Heart left ventricle (tissue), 16 donors: ENCODE results near the gene GPR107. TPM values are rescaled to one million over a fixed set of nuclear protein-coding genes. Genes with fewer than 3 reads are reported as not detected.
A peak's percentile ranks its signal among the peaks of the same experiment; 100 is the strongest.

Source experiments
- ATAC-seq, 4 donors: fragments of 200-7000 bp; cut with Tn5 transposase; one replicate each; pipeline ENCODE4 v1.9.1; 2020 to 2022; ENCODE audit warnings: moderate library complexity in 4 of 4, mild to moderate bottlenecking in 3 of 4, moderate number of reproducible peaks in 1 of 4
- DNase-seq, 5 donors: peaks; one replicate each; pipeline ENCODE4 v3.0.0-alpha.2; 2020
- H3K27ac ChIP-seq, 12 donors: fragments of 200-600 bp; sonication (generic) in 4 of 12; one replicate each; pipeline versions ENCODE4 v1.5.0 to v1.8.0; 2016 to 2022; ENCODE audit warnings: mild to moderate bottlenecking in 2 of 12
- H3K27me3 ChIP-seq, 9 donors: fragments of 200-600 bp; sonication (generic) in 2 of 9; one replicate each; pipeline versions ENCODE4 v1.5.1 to v1.8.0; 2016 to 2022; ENCODE audit warnings: mild to moderate bottlenecking in 3 of 9
- H3K36me3 ChIP-seq, 9 donors: fragments of 200-600 bp; sonication (generic) in 2 of 9; one replicate each; pipeline versions ENCODE4 v1.5.0 to v1.8.0; 2018 to 2022; ENCODE audit warnings: mild to moderate bottlenecking in 2 of 9
- H3K4me1 ChIP-seq, 12 donors: fragments of 200-600 bp; sonication (generic) in 4 of 12; one replicate each; pipeline versions ENCODE4 v1.5.0 to v1.8.0; 2016 to 2022; ENCODE audit warnings: mild to moderate bottlenecking in 3 of 12
- H3K4me3 ChIP-seq, 12 donors: fragments of 200-600 bp; sonication (generic) in 4 of 12; one replicate each; pipeline versions ENCODE4 v1.5.0 to v1.8.0; 2017 to 2022; ENCODE audit warnings: mild to moderate bottlenecking in 9 of 12, moderate library complexity in 4 of 12
- H3K9me3 ChIP-seq, 12 donors: fragments of 200-600 bp; sonication (generic) in 4 of 12; one replicate each; pipeline versions ENCODE4 v1.5.0 to v1.8.0; 2016 to 2022; ENCODE audit warnings: mild to moderate bottlenecking in 1 of 12
- CTCF ChIP-seq, 12 donors: fragments of 200-600 bp; sonication (generic) in 4 of 12; IDR thresholded peaks; one replicate each; pipeline versions ENCODE4 v1.5.0 to v1.8.0; 2018 to 2022; ENCODE audit warnings: antibody characterized with exemption in 12 of 12, mild to moderate bottlenecking in 5 of 12
- POLR2A ChIP-seq, 2 donors: fragments of 450-650 bp; IDR thresholded peaks; one replicate each; pipeline ENCODE4 v1.6.1; 2017; ENCODE audit warnings: antibody characterized with exemption in 2 of 2, mild to moderate bottlenecking in 2 of 2, moderate library complexity in 2 of 2
- WGBS, 4 donors: extraction: QIAGEN DNeasy Blood & Tissue Kit in 2 of 4; methylation state at CpG; one replicate each; pipeline versions ENCODE4 v1.1.5 to v1.1.7; 2013 to 2018; 5-methylcytosine and 5-hydroxymethylcytosine counted together
- intact Hi-C, 10 donors: fragments of 100-400 bp; cut with DNase I; formaldehyde crosslinking; loops; one replicate each; pipeline versions ENCODE4 v1.11.1 to v1.14.2; 2022
- polyA plus RNA-seq, 2 donors: library from polyadenylated mRNA; stranded (reverse); fragments of 200-250 nt; gene quantifications; one replicate each; pipeline ENCODE4 v1.2.3, GENCODE V29; 2013
- total RNA-seq, 9 donors: library from RNA; depleted of rRNA in 2 of 9; stranded (reverse); fragments of >200 nt in 2 of 9; fragmentation: NEBNext Ultra II Directional in 3 of 9; extraction: Animal tissue kit (Norgen Biotek cat#: 25700) in 3 of 9; gene quantifications; one replicate each; pipeline versions ENCODE4 v1.1.0 to v1.2.4, GENCODE V29; 2016 to 2023
- donor health status: ischemic (EF 13 %, LVEDD 7.1; RV severe dilation, severe dysfunction).
- donor health status: healthy with polysubstance abuse.
- donor health status: DM: no; HTN: yes; CAD: no.
- donor health status: DM: no; HTN: no; CAD: no.
- donor health status: ischemic (EF 25% LVEDD 6.9; RV normal size, moderate dysfunction).
- donor health status: ischemic (EF 25% LVEDD 5.7; RV mildly dilated, moderate dysfunction).
- donor health status: healthy.
- donor health status: DM: yes; HTN: yes; CAD: no.
- donor health status: ischemic (EF 35%, LVEDD 5.7; RV mildly dilated, moderate dysfunction).
- donor health status: nonischemic (EF 11% LVEDD 7.7; RV severe dilation, severe dysfunction).
- donor health status: DM: yes; HTN: yes; CAD: no.
- donor health status: PGD.
- donor health status: ischemic (EF 29% LVEDD 5.4; RV normal size, mild dysfunction).
- donor health status: nonischemic (EF 23%, LVEDD 6.1; RV moderate dilation, normal function).

Gene GPR107
- total and polyA plus RNA-seq, 11 donors, result 7.0 to 33.2 (median 21.3) TPM

GRCh38 chr9:130058154-130058553 lies 4.4 kb downstream of the GPR107 start:
- H3K4me3 ChIP-seq, result no peak overlapping the region
- H3K9me3 ChIP-seq, result no peaks in the 10 kb centered on the region
- H3K27ac ChIP-seq, result no peak overlapping the region
- intact Hi-C loops, result loop anchor here in 2 of 10 donors (10.0 kb wide), 2 partner anchors 123 to 173 kb away; no protein-coding TSS in a partner anchor
- DNase-seq (no peak), ATAC-seq (no peak)
- peaks cover 0 to 35% (median 10%) of the 10 kb centered on the region in 12 donors for H3K4me1 ChIP-seq
- no peaks in the 10 kb centered on the region for H3K27me3 ChIP-seq
- TF ChIP-seq POLR2A (IDR thresholded peaks at IDR 0.05), result no peak
- peak in 2 of 12 donors; percentile 22 to 29 for TF ChIP-seq CTCF (IDR thresholded peaks at IDR 0.05)
- H3K36me3 ChIP-seq, result peaks cover 0 to 24% (median 11%) of the 10 kb centered on the region in 9 donors
- 84 to 88% (median 86%) methylated on average over 7 of the region's 7 CpGs for WGBS, 4 donors

- 64 to 73% (median 66%) methylated on average over 3 of the region's 3 CpGs for WGBS, 4 donors
- Histone ChIP-seq H3K4me3 (no peak overlapping the region), H3K9me3 (no peaks in the 10 kb centered on the region), H3K27ac (no peak overlapping the region), H3K4me1 (peaks cover 0 to 34% (median 10%) of the 10 kb centered on the region in 12 donors), H3K27me3 (no peaks in the 10 kb centered on the region), H3K36me3 (peaks cover 0 to 24% (median 11%) of the 10 kb centered on the region in 9 donors)
- intact Hi-C loops, result loop anchor here in 2 of 10 donors (10.0 kb wide), 2 partner anchors 124 to 174 kb away; no protein-coding TSS in a partner anchor
- no peak for DNase-seq
- ATAC-seq, result no peak
- TF ChIP-seq CTCF (IDR thresholded peaks at IDR 0.05) (no peak), POLR2A (IDR thresholded peaks at IDR 0.05) (no peak)
These were observed 5.2 kb downstream of the GPR107 start for GRCh38 chr9:130058887-130059286.

GRCh38 chr9:130060296-130060695 lies 6.6 kb downstream of the GPR107 start:
- Histone ChIP-seq H3K4me3 (no peak overlapping the region), H3K27ac (no peak overlapping the region), H3K27me3 (no peaks in the 10 kb centered on the region), H3K4me1 (peaks cover 0 to 22% (median under 1%) of the 10 kb centered on the region in 12 donors), H3K36me3 (peaks cover 0 to 34% (median 11%) of the 10 kb centered on the region in 9 donors), H3K9me3 (no peaks in the 10 kb centered on the region)
- ATAC-seq (no peak), DNase-seq (no peak)
- intact Hi-C loops, result no loop called here
- no peak for TF ChIP-seq CTCF (IDR thresholded peaks at IDR 0.05)
- no peak for TF ChIP-seq POLR2A (IDR thresholded peaks at IDR 0.05)
- WGBS, 4 donors, result 76 to 84% (median 78%) methylated on average over 7 of the region's 7 CpGs

GRCh38 chr9:130062750-130063149 lies 9.0 kb downstream of the GPR107 start:
- Histone ChIP-seq H3K9me3 (no peaks in the 10 kb centered on the region), H3K4me3 (no peak overlapping the region), H3K36me3 (peaks cover 0 to 33% (median 10%) of the 10 kb centered on the region in 9 donors), H3K27ac (no peak overlapping the region), H3K27me3 (no peaks in the 10 kb centered on the region), H3K4me1 (peaks cover 0 to 20% (median 0%) of the 10 kb centered on the region in 12 donors)
- intact Hi-C loops, result no loop called here
- no peak for DNase-seq
- TF ChIP-seq CTCF (IDR thresholded peaks at IDR 0.05) (no peak), POLR2A (IDR thresholded peaks at IDR 0.05) (no peak)
- whole genome bisulfite sequencing, 4 donors, result 63 to 75% (median 70%) methylated on average over 2 of the region's 2 CpGs
- ATAC-seq, result no peak
